GM18909 (cell line): ENCODE results near the gene SELPLG.
"Not testable (repeated sequence)": the region's sequence is repeated elsewhere in the genome, so short reads cannot be mapped to it uniquely, and the experiment has no call there.

Experiments used
- ATAC-seq: cut with Tn5 transposase; IDR thresholded peaks from one replicate; pipeline ENCODE4 v1.9.1; 2021; ENCODE audit warnings: mild to moderate bottlenecking; ENCODE audit not compliant: unreplicated experiment, poor library complexity

Gene SELPLG, protein sequence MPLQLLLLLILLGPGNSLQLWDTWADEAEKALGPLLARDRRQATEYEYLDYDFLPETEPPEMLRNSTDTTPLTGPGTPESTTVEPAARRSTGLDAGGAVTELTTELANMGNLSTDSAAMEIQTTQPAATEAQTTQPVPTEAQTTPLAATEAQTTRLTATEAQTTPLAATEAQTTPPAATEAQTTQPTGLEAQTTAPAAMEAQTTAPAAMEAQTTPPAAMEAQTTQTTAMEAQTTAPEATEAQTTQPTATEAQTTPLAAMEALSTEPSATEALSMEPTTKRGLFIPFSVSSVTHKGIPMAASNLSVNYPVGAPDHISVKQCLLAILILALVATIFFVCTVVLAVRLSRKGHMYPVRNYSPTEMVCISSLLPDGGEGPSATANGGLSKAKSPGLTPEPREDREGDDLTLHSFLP

DNA sequence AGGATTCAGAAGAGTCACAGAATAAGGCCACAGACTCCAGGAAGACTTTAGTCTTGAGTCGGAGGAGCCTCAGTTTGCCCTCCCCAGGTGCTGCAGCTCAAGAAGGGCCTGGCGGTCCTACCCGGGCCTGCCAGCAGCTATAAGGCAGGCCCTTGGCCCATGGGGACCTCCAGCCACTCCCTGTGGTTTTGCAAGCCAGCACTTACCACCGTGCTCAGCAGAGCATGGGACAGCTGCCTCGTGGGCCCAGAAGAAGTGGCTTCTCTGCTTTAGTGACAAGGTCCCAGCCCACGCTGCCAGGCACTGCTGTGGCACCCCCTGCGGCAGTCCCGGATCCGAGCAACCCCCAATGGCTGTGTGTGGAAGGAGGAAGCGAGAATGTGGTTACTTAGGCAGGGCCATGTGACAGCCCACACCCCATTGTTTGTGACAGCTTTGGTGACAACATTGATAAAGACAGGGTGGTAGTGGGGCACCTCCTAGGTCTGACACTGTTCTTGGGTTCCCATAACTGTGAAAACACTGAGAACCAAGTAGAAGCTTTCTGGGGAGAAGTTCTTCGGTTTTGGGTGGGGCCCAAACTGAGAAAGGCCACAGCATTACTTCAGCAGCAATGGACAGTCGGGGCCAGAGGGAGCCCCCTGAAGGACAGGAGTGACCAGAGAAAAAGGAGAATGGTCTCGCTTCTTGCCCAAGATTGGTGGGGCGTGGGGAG lies at the start of gene SELPLG:
Gene SELPLG, minus strand, starts transcription at position 361 of the 715 bp plus-strand sequence. CDS start 9,587 bp downstream, outside the sequence.
- ATAC-seq, result peak; percentile 61

GRCh38 chr12:108681317-108681716 lies 47.6 kb upstream of the SELPLG start:
- ATAC-seq, result no peak

DNA sequence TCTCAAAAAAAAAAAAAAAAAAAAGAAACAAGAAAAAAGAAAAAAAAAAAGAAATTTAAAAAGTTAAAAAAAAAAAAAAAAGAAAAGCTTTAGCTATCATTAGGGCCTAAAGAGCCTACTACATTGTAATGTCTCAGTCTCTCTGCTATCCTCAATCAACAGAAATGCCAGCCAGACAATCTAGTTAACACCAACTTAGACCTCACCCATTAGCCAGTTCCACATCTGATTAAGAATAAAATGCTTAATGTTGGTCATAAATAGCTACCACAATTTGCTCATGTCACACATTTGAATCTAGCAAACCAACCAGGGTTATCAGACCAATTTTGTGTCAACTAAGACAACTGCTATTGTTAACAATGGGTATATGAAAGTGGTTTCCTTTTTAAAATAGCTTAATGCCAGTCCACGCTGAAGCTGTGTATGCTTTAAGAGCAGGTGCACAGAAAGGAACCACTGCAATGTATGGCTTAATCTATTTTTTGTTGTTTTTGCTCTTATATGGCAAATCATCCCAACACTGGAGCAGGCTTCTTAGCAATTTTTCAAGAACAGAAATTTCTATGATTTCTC lies 45.5 kb upstream of the SELPLG start:
- no peak for ATAC-seq

- ATAC-seq, result no peak
Measured at GRCh38 chr12:108678104-108678730, 44.5 kb upstream of the SELPLG start.

DNA sequence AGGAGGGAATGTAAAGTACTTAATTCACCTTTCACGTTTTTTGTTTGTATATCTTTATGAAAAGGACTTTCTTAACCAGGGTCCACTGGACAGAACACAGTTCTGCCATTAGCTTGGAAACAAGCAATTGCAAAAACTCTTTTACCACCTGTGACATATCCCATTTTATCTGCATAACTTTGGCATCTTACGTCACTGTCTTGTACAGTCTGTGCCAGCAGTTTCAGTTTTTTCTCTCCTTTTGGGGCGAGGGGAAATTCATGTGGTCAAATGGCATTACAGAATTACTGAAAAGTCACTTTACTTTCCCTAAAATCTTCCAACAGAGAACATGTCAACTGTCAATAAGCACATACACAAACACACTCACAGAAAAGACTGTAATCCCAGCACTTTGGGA lies 43.7 kb upstream of the SELPLG start:
- ATAC-seq, result no peak

DNA sequence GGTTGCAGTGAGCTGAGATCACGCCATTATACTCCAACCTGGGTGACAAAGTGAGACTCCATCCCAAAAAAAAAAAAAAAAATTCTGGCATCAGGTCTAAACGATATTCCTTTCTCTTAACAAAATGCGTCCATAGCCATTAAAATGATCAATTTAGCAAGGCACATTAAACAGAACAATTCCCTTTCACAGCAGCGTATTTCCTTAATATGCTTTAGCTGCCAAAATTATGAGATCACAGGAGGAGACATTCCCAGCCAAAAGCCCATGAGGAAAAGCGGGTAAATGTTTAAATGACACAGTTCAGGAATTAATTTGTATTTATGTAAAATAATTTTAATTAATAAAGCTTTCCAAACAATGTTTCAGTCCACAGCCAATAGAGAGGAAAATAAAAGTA lies 43.0 kb upstream of the SELPLG start:
- no peak for ATAC-seq

DNA sequence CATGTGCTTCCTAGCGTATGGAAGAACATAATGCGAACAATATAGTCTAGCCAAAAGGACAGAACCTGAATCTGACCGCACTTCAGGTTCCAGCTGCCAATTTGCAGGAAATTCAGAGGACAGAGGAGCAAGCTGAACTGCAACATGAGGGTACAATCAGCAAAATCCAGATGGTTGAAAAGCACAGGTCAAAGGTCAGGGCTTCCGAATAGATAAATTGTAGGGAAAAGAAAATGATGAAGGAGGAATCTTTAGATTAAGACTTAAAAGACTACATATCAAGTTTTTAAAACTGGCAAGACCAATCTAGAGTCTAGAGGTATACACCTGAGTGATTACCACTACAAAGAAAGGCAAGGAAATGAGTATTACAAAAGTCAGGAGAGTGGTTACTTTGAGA lies 42.1 kb upstream of the SELPLG start:
- no peak for ATAC-seq

DNA sequence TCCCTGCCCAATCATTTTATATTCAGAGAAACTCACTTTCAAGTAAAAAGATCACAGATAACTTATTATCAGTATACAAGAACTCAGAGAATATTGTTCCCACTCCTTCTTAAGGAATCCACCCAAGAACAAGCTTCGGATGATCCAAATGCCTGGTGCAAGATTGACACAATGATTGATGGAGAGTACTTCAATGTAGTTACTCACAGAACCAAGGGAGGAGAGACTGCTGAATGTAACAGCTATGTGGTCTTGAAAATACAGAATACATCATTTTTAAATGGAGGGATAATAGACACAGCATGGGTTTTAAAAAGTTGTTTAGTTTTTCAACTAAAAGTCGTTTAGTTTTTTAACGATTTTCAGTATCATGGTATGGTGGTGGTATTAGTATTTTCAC lies 38.4 kb upstream of the SELPLG start:
- ATAC-seq, result no peak

GRCh38 chr12:108671110-108671509 lies 37.4 kb upstream of the SELPLG start:
- ATAC-seq, result no peak

DNA sequence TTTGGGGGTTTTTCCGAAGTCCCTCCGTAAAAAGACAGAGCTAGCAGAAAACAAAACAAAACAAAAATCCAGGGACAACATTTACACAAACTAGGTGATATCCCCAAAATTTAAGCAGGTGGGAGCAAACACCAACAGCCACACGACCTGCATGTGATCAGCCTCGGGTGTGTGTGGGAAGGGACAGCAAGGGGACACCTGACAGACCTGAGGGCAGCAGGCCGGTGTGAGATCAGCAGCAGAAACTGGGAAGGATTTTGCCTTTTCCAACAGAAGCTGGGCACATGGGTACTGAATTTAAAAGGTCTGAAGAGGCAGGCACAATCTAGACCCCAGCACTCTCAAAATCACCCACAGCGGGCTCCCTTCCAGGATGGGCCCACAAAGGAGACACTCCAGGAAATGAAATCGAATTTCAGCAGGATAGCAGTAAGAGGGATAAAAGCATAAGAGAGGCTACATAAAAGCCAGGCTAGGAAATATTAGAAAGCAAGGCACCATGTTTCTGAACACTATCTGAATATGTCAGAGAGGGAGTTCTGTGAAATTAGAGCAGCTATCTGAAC lies 36.5 kb upstream of the SELPLG start:
- ATAC-seq, result no peak

DNA sequence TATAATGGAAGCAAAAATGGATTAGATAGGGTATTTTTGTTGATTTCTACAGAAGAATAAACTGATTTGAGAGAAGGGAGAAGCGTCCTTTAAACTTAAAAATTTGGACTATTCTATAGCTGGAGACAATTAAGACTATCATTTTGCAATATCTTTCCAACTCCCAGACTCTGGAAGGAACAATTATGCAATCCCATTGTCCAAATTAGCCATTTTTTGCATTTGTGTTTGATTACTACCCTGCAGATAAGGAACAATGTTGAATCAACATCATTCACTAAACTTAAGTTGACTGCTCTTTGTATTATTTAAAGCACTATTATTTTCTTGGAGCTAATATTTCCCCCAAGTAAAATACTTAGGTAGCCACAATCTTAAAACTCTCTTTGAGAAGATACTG lies 34.8 kb upstream of the SELPLG start:
- no peak for ATAC-seq

DNA sequence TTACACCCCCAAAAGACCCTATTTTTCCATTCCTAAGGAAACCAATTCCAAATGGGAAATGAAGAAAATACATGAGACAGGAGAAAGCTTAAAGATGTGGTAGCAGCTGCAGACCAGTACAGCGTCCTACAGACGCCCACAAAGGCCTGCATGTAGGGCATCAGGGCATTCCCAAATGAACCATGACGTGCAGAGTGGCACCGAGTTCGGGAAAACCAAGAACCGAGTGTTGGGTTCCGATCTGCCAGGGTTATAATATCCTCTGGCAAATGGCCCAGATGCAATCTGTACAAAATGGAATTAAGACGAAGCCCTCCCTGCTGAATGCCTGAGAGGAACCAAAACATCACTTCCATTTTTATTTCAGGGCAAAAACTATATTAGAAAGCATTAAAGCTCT lies 34.4 kb upstream of the SELPLG start:
- no peak for ATAC-seq

DNA sequence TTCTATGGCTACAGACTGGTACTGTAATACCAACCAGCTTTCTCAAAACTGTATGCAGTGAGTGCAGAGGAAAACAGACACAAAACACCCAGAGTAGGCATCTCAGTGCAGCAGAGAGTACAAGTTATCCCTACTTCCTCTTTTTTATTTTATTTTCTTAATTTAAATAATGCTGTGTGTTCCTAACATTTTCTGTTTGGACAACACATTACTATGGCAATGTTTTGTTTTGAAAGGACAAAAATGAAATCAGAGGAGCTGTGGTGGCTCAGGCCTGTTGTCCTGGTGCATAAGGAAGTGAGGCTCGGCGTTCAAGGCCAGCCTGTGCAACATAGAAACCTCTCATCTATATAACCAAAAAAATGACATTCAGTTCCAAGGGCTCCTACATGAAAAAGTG lies 33.7 kb upstream of the SELPLG start:
- ATAC-seq, result no peak

DNA sequence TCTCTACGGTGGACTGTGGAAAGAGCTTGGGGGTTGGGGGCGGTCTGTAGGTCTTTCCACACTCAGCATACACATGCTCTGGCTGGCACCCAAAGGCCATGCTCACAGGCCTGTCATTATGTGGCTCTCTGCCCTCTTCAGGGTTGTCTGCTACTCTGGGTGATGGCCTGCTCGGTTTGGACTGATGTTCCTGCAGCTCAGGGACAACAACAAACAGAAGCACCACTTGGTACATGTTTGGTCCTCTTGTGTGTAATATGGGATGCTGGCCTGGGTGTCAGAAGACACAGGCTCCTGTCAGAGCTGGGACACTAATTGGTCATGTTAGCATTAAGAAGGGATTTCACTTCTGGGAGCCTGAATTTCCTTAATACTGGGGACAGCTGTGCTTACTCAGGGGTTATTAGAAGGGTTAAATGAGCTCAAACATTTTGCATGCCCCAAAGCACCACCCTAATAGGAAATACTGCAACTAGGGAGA lies 32.7 kb upstream of the SELPLG start:
- ATAC-seq, result no peak

GRCh38 chr12:108665608-108666202 lies 32.0 kb upstream of the SELPLG start:
- ATAC-seq, result no peak

DNA sequence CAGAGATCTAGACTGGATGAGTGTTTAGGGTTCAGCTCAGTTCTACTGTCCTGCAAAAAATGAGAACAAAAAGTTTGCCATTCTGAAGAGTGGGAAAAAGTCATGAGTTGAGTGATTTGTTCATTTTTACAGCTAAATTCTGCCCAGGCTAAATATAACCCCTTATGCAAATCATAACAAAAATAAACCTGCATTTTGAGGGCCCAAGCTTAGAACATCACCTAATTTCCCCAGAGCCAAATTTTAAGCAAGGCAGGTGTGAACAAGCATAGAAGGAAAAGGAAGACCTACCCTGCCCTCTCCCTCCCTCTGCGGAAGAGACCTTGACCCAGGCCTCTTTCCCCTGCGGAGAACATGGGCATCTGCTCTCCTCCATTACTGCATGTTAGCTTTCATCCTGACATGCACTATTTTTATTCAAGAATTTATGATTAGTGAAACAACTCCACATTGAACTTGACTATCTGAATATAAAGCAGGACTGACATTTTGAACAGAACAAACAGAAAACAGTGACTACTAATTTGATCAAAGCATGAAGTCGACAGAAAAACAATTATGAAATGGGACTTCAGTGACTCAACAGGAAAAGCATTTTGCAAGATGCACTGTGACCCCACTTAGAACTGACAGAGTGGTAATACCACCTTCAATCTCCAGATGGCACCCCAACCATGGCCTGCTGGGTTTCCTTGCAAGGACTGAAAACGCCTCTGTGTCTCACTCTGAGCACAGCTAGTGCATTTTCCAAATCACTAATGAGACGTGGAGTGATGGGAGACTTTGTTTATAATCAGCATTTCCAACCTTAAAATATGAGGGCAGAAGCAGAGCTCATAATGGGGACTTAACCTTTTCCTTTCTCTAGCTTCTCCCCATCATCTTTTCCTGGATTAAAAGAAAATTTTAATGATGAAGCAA lies 30.9 kb upstream of the SELPLG start:
- ATAC-seq, result peak; percentile 77

- ATAC-seq, result no peak
Measured at GRCh38 chr12:108663324-108664015, 29.8 kb upstream of the SELPLG start.

GRCh38 chr12:108658115-108658514 lies 24.4 kb upstream of the SELPLG start:
- not testable (repeated sequence) for ATAC-seq
